H1 (cell line): ENCODE data around the gene TBC1D19. TPM values are rescaled to one million over a fixed set of nuclear protein-coding genes. Genes with fewer than 3 reads are reported as not detected.

ENCODE experiments used
- CHD7 ChIP-seq: fragments of 300-600 bp; sonication (generic); IDR thresholded peaks from 2 replicates; pipeline ENCODE4 v1.7.1; 2012; ENCODE audit warnings: low read length, moderate library complexity, mild to moderate bottlenecking, inconsistent platforms; ENCODE audit not compliant: insufficient replicate concordance
- E2F6 ChIP-seq: IDR thresholded peaks from 2 replicates; pipeline ENCODE4 v1.6.1; 2012; ENCODE audit warnings: inconsistent platforms
- FOSL1 ChIP-seq: IDR thresholded peaks from 2 replicates; pipeline ENCODE4 v1.6.1; 2011; ENCODE audit warnings: mild to moderate bottlenecking, low read depth, low read length, moderate library complexity; ENCODE audit not compliant: insufficient read depth
- YY1 ChIP-seq: IDR thresholded peaks from 2 replicates; pipeline ENCODE4 v1.6.1; 2011; ENCODE audit warnings: low read depth, mild to moderate bottlenecking, low read length
- polyA plus RNA-seq, 7 experiments: library from polyadenylated mRNA; depleted of rRNA in 3 of 7; stranded (reverse) in 5 of 7; unstranded in 2 of 7; fragments of >200 nt in 5 of 7; fragments of 200-250 nt in 2 of 7; gene quantifications; 1 replicate in 5 of 7; 2 replicates in 1 of 7; 4 replicates in 1 of 7; pipeline versions ENCODE4 v1.2.1 to v1.2.3, GENCODE V29; 2011 to 2013; ENCODE audit warnings: missing spikeins in 2 of 7, mixed read lengths in 2 of 7
- total RNA-seq: library from RNA; stranded (reverse); fragmentation: NEBNext Ultra II Directional; extraction: Animal tissue kit (Norgen Biotek cat#: 25700); gene quantifications from 2 replicates; pipeline ENCODE4 v1.2.1, GENCODE V29; 2021

Gene TBC1D19
- total and polyA plus RNA-seq, 2 of the 8 experiments (the other 6 are each of a cell fraction or from before 2014, with no cell fraction given), result 1.9 to 3.5 TPM

GRCh38 chr4:26749867-26750266 is 166.0 kb downstream of the TBC1D19 start (continued):
- no peak for TF ChIP-seq CHD7
- TF ChIP-seq FOSL1, result no peak
- no peak for TF ChIP-seq YY1
- TF ChIP-seq E2F6, result no peak
- TF ChIP-seq, all 59 proteins: peak for 0
